ENCODE measurements around the gene CDK11B. TPM values are rescaled to one million over a fixed set of nuclear protein-coding genes. Genes with fewer than 3 reads are reported as not detected.

CDK11B gene
- total and polyA plus RNA-seq, 7 experiments from 2014 or later = 11.8 to 45.4 (median 33.9) TPM

GRCh38 chr1:1593834-1594601, 64.8 kb downstream of the CDK11B start:
- Histone ChIP-seq H3K4me1 (ENCODE audit: control insufficient read depth in 2 of 2, insufficient read depth in 2 of 2, low read length in 2 of 2) (no peaks in the 10 kb centered on the region), H3K4me3 (ENCODE audit: low read length) (no peak overlapping the region), H3K27ac (ENCODE audit: low read depth, low read length) (no peak overlapping the region), H3K27me3 (ENCODE audit: control insufficient read depth in 2 of 2, insufficient read depth in 2 of 2, low read length in 2 of 2) (peaks cover 0 to 4% of the 10 kb centered on the region in 2 donors), H3K9me3 (ENCODE audit: control insufficient read depth in 2 of 3, low read length in 3 of 3) (no peaks in the 10 kb centered on the region), H3K36me3 (ENCODE audit: control insufficient read depth in 2 of 3, insufficient read depth in 3 of 3, low read length in 3 of 3) (no peaks in the 10 kb centered on the region)
- Mint-ChIP-seq H3K27me3 (peaks cover 0 to 7% (median 0%) of the 10 kb centered on the region in 5 donors), H3K36me3 (no peaks in the 10 kb centered on the region), H3K27ac (peak overlapping the region in 1 of 9 donors; percentile 70), H3K9me3 (peaks cover 0 to 2% (median 0%) of the 10 kb centered on the region in 11 donors), H3K4me1 (peaks cover 0 to 10% (median 4%) of the 10 kb centered on the region in 7 donors), H3K4me3 (no peak overlapping the region)
- DNase-seq = no peak
- CTCF ChIA-PET = no interaction called here
- ATAC-seq = no peak
- intact Hi-C loops (cut with micrococcal nuclease) = no loop called here
- POLR2A ChIA-PET = interaction anchor here (1.1 to 1.2 kb wide), 2 partner anchors 17 to 20 kb away, joined by 3 read pairs; no protein-coding TSS in a partner anchor

- no peaks in the 10 kb centered on the region for H3K9me3 ChIP-seq (ENCODE audit: control insufficient read depth in 2 of 3, low read length in 3 of 3)
- H3K4me1 ChIP-seq (ENCODE audit: control insufficient read depth in 2 of 2, insufficient read depth in 2 of 2, low read length in 2 of 2) = no peaks in the 10 kb centered on the region
- Mint-ChIP-seq H3K4me3 (no peak overlapping the region), H3K4me1 (no peaks in the 10 kb centered on the region), H3K9me3 (peaks cover 0 to 2% (median 0%) of the 10 kb centered on the region in 11 donors), H3K36me3 (no peaks in the 10 kb centered on the region), H3K27ac (no peak overlapping the region), H3K27me3 (peaks cover 0 to 6% (median 0%) of the 10 kb centered on the region in 5 donors)
- intact Hi-C loops (cut with micrococcal nuclease) = no loop called here
- no peak overlapping the region for H3K27ac ChIP-seq (ENCODE audit: low read depth, low read length)
- no peaks in the 10 kb centered on the region for H3K36me3 ChIP-seq (ENCODE audit: control insufficient read depth in 2 of 3, insufficient read depth in 3 of 3, low read length in 3 of 3)
- H3K4me3 ChIP-seq (ENCODE audit: low read length) = no peak overlapping the region
- DNase-seq (no peak), ATAC-seq (no peak)
- H3K27me3 ChIP-seq (ENCODE audit: control insufficient read depth in 2 of 2, insufficient read depth in 2 of 2, low read length in 2 of 2) = peaks cover 0 to 4% of the 10 kb centered on the region in 2 donors
- ChIA-PET POLR2A (no interaction called here), CTCF (interaction anchor here (0.6 kb wide), 1 partner anchor 87 kb away, joined by 5 read pairs; no protein-coding TSS in a partner anchor)
Observed at GRCh38 chr1:1591452-1591851, 67.4 kb downstream of the CDK11B start.

Other genes with a start within 250 kb of the CDK11B start
- not detected for gene ANKRD65, start 237.7 kb downstream of the CDK11B start, total RNA-seq
- not detected for gene ANKRD65, start 237.7 kb downstream of the CDK11B start, polyA plus RNA-seq
- 1 to 10 TPM in 1 of 5 experiments, under 1 TPM in 1, not detected in 3; 0.15 to 1.2 TPM for gene VWA1, start 223.3 kb downstream of the CDK11B start, total RNA-seq
- gene VWA1, start 223.3 kb downstream of the CDK11B start, polyA plus RNA-seq = not detected
- gene ATAD3C, start 209.3 kb downstream of the CDK11B start, total RNA-seq = 1 to 10 TPM in 4 of 5 experiments, under 1 TPM in 1; 0.61 to 2.0 (median 1.4) TPM
- under 1 TPM; 0.64 to 0.76 TPM for gene ATAD3C, start 209.3 kb downstream of the CDK11B start, polyA plus RNA-seq
- 10 to 100 TPM; 42.5 to 53.8 (median 51.7) TPM for gene ATAD3B, start 187.2 kb downstream of the CDK11B start, total RNA-seq
- gene ATAD3B, start 187.2 kb downstream of the CDK11B start, polyA plus RNA-seq = 1 to 10 TPM; 4.5 to 6.1 TPM
- gene ATAD3A, start 146.8 kb downstream of the CDK11B start, total RNA-seq = 10 to 100 TPM; 21.0 to 41.3 (median 22.9) TPM
- gene ATAD3A, start 146.8 kb downstream of the CDK11B start, polyA plus RNA-seq = 10 to 100 TPM in 1 of 2 donors, 1 to 10 TPM in 1; 5.4 to 11.6 TPM
- gene TMEM240, start 118.4 kb downstream of the CDK11B start, total RNA-seq = 1 to 10 TPM in 3 of 5 experiments, under 1 TPM in 1, not detected in 1; 0.66 to 2.8 (median 1.7) TPM
- under 1 TPM in 1 of 2 donors, not detected in 1; 0.84 TPM for gene TMEM240, start 118.4 kb downstream of the CDK11B start, polyA plus RNA-seq
- 100 to 1,000 TPM; 121 to 148 (median 137) TPM for gene SSU72, start 84.1 kb downstream of the CDK11B start, total RNA-seq
- gene SSU72, start 84.1 kb downstream of the CDK11B start, polyA plus RNA-seq = 100 to 1,000 TPM; 211 to 267 TPM
- gene FNDC10, start 58.9 kb downstream of the CDK11B start, total RNA-seq = 10 to 100 TPM in 1 of 5 experiments, 1 to 10 TPM in 4; 3.2 to 10.7 (median 4.0) TPM
- 1 to 10 TPM; 1.3 to 1.6 TPM for gene FNDC10, start 58.9 kb downstream of the CDK11B start, polyA plus RNA-seq
- gene MIB2, start 43.5 kb downstream of the CDK11B start, total RNA-seq = 100 to 1,000 TPM in 2 of 5 experiments, 10 to 100 TPM in 3; 45.6 to 129 (median 65.7) TPM
- gene MIB2, start 43.5 kb downstream of the CDK11B start, polyA plus RNA-seq = 10 to 100 TPM; 23.4 to 36.7 TPM
- gene MMP23B, start 26.8 kb downstream of the CDK11B start, total RNA-seq = 10 to 100 TPM in 1 of 5 experiments, 1 to 10 TPM in 4; 2.7 to 12.8 (median 4.2) TPM
- not detected for gene MMP23B, start 26.8 kb downstream of the CDK11B start, polyA plus RNA-seq
- gene SLC35E2B, start 33.8 kb upstream of the CDK11B start, total RNA-seq = 100 to 1,000 TPM in 2 of 5 experiments, 10 to 100 TPM in 3; 69.9 to 138 (median 76.7) TPM
- 10 to 100 TPM; 45.4 to 66.3 TPM for gene SLC35E2B, start 33.8 kb upstream of the CDK11B start, polyA plus RNA-seq
- gene CDK11A, start 65.4 kb upstream of the CDK11B start, total RNA-seq = 100 to 1,000 TPM in 4 of 5 experiments, 10 to 100 TPM in 1; 91.5 to 218 (median 157) TPM
- gene CDK11A, start 65.4 kb upstream of the CDK11B start, polyA plus RNA-seq = 10 to 100 TPM in 1 of 2 donors, 1 to 10 TPM in 1; 9.8 to 17.2 TPM
- 100 to 1,000 TPM in 1 of 5 experiments, 10 to 100 TPM in 4; 45.2 to 115 (median 50.3) TPM for gene NADK, start 119.5 kb upstream of the CDK11B start, total RNA-seq
- gene NADK, start 119.5 kb upstream of the CDK11B start, polyA plus RNA-seq = 10 to 100 TPM; 14.7 to 24.0 TPM
- gene GNB1, start 232.1 kb upstream of the CDK11B start, total RNA-seq = 100 to 1,000 TPM; 170 to 358 (median 246) TPM
- gene GNB1, start 232.1 kb upstream of the CDK11B start, polyA plus RNA-seq = 10 to 100 TPM; 48.1 to 62.3 TPM

Measured in naive thymus-derived CD4-positive, alpha-beta T cell (primary cell).